HK-2 (cell line): ENCODE results near the gene MT1G.
"Not testable (repeated sequence)": the region's sequence is repeated elsewhere in the genome, so short reads cannot be mapped to it uniquely, and the experiment has no call there.

Experiments
- DNase-seq: peaks from one replicate; pipeline ENCODE4 v3.0.0-alpha.2; 2018; ENCODE audit not compliant: unreplicated experiment

Gene MT1G

GRCh38 chr16:56637814-56638750 is 29.8 kb downstream of the MT1G start, which contains the start of gene MT1A:
MT1A (plus strand) TSS chr16:56638666; CDS start chr16:56638739, 73 bp downstream.
- DNase-seq, result peak; percentile 57

- no peak for DNase-seq
Measured at GRCh38 chr16:56636616-56637413, 31.1 kb downstream of the MT1G start.

GRCh38 chr16:56635441-56635967 is 32.4 kb downstream of the MT1G start:
- DNase-seq, result no peak

DNA sequence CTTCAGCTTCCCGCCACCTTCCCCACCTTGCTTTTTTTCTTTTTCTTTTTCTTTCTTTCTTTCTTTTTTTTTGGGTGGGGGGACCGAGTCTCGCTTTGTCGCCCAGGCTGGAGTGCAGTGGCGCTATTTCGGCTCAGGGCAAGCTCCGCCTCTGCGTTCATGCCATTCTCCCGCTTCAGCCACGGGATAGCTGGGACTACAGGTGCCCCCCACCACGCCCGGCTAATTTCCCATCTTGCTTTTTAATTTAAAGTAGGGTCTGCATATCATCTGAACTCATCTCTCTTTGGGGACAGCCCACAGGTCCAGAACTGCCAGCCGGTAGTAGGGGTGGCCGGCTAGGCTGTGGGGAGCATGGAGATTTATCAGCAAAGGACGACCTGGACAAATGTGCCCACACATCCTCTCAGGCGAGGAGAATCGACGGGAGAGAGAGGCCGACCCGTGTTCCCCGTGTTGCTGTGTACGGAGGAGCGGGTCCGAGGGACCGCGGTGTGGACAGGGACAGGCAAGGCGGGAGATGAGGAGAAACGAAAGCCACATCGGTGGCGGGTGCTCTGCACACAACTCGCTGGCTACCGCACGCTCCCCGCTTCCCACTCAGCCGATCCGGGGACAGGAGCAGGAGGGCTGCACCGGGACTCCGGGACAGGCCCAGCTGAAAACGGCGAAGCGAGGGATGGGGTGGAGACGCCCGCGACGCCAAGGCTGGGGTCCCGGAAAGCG is 33.0 kb downstream of the MT1G start:
- DNase-seq, result no peak

DNA sequence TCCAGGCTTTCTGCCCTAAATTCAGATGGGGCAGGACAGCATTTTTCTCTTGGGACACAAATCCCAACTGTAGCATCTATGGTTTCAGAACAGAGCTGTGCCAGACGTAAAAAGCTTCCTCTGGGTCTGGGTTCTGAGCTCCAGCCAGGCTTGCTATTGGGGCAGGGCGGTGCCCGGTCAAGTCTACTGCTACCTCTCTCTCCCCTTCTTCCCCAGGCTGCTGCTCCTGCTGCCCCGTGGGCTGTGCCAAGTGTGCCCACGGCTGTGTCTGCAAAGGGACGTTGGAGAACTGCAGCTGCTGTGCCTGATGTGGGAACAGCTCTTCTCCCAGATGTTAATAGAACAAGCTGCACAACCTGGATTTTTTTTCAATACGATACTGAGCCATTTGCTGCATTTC is 34.3 kb downstream of the MT1G start:
- DNase-seq, result no peak

DNA sequence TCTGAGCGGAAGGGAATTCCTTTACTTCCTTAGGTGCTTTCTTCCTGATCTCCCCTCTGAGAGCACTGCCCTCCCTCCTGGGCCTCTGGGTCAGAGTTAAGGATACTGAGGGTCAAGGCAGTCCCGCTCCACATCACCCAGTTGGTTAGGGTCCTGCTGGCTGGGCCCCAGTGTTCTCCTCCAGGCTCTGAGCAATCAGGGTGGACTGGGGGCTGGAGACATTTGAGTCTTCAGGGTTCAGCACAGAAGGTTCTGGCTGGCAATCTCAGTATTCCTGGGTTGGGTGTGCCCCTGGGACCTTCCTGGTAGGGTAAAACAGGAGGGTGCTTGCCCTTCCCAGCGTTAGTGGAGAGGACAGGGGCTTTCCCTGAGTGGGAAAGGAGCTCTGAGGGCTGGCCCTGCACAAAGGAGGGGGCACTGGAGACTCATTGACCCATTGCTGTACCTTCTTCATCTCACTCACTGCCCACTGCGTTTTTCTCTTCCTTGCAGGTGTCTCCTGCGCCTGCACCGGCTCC is 35.0 kb downstream of the MT1G start:
- no peak for DNase-seq

GRCh38 chr16:56632156-56632847 is 35.6 kb downstream of the MT1G start, which contains the start of gene MT1M:
MT1M (plus strand) TSS chr16:56632659; CDS start chr16:56632732, 73 bp downstream.
- no peak for DNase-seq

DNA sequence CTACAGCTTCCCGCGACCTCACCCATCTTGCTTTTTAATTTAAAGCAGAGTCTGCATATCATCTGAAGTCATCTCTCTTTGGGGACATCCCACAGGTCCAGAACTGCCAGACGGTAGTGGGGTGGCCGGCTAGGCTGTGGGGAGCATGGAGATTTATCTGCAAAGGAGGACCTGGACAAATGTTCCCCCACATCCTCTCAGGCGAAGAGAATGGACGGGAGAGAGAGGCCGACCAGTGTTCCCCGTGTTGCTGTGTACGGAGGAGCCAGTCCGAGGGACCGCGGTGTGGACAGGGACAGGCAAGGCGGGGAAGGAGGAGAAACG is 36.1 kb downstream of the MT1G start:
- no peak for DNase-seq

DNA sequence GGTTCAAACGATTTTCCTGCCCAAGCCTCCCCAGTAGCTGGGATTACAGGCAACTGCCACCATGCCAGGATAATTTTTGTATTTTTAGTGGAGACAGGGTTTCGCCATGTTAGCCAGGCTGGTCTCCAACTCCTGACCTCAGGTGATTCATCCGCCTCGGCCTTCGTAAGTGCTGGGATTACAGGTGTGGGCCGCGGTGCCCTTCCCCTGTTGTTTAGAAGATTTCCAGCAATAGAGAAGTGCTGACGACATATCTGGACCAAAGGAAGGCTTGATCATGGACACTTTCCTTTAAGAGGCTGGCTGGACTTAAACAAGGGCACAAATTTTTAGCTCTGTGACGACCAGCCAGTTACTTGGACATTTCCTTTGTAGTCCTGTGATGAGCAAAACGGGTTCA is 36.7 kb downstream of the MT1G start:
- DNase-seq, result no peak

DNA sequence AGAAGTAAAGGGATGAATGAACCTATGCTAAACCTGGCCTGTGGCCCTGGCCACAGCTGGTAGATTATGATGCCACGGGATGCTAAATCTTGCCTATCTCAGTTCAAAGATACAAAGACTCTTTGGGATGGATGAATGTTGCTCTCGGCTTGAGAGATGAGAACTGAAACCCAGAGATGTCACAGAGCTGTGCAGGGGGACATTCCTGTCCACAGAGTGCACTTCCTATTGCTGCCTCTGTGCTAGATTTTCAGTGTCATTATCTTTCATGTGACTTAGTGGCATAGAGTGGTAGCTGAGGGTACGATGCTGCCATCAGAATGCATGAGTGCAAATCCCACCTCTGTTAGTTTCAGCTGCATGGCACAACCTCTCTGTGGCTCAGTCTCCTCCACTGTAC is 37.7 kb downstream of the MT1G start:
- DNase-seq, result no peak

DNA sequence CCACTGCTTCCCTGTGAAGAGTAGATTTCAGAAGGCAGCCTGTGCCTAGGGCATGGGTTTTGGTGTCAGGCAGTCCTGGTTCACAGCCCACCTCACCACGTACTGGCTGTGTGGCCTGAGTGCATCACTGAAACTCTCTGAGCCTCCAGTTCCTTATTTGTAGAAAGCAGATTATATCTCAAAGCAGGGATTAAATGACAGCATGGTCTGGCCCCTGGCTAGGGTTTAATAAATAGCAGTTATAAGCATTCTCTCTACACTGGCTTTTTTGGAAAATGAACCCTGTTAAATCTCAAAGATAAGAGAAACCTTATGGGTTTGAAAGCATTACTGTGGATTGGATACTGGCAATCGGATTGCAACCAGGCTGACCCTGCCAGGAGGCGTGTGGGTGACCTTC is 38.3 kb downstream of the MT1G start:
- DNase-seq, result no peak

DNA sequence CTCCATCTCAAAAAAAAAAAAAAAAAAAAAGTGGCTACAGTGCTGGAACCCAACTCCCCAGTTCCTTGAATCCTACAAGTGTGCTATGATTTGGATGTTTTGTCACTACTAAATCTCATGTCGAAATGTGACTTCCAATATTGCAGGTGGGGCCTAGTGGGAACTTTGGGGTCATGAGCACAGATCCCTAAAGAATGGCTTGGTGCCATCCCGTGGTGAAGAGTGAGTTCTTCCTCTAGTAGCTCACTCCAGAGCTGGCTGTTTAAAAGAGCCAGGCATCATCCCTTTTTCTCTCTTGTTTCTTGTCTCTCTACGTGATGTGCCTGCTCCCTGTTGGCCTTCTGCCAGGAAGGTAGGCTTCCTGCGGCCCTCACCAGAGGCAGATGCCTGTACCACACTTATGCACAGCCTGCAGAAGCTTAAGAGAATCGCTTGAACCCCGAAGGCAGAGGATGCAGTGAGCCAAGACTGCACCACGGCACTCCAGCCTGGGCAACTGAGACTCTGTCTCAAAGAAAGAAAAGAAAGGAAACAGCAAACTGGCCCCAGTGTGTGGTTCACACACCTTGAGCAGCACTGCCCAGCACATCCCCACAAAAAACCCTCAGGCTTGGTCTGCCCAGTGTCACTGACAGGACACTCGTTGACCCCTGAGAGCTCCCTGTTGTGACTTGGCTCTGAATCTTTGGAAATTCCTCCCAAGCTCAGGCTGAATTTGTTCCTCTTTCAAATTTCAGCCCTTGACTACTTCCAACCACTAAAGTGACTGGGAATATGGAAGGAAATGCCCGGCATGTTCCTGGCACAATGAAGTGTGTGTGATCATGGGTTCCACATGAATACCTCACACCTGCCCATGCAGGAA is 39.1 kb downstream of the MT1G start:
- no peak for DNase-seq

GRCh38 chr16:56626685-56627084 is 41.2 kb downstream of the MT1G start:
- no peak for DNase-seq

DNA sequence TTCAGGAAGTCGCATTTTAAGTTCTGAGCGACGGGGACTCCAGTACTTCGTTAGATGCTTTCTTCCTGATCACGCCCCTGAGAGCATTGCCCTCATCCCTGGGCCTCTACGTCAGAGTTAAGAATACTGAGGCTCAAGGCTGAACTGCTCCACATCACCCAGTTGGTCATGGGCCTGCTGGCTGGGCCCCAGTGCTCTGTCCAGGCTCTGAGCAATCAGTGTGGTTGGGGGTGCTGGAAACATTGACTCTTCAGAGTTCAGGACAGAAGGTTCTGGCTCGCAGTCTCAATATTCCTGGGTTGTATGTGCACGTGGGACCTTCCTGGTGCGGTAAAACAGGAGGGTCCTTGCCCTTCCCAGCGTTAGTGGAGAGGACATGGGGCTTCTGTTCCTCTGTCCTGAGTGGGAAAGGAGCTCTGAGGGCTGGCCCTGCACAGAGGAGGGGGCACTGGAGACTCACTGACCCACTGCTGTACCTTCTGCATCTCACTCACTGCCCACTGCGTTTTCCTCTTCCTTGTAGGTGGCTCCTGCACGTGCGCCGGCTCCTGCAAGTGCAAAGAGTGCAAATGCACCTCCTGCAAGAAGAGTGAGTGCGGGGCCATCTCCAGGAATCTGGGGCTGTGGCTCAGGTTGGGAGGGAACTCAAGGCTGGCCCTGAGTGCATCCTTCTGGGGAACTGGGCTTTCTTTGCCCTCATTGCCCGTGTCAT is 41.8 kb downstream of the MT1G start:
- DNase-seq, result peak; percentile 41

- DNase-seq, result peak; percentile 79
Measured at GRCh38 chr16:56625140-56625942, 42.5 kb downstream of the MT1G start, which contains the start of gene MT1E. MT1E (plus strand) TSS chr16:56625781; CDS start chr16:56625852, 71 bp downstream.

- DNase-seq, result no peak
Measured at GRCh38 chr16:56623637-56624036, 44.2 kb downstream of the MT1G start.

DNA sequence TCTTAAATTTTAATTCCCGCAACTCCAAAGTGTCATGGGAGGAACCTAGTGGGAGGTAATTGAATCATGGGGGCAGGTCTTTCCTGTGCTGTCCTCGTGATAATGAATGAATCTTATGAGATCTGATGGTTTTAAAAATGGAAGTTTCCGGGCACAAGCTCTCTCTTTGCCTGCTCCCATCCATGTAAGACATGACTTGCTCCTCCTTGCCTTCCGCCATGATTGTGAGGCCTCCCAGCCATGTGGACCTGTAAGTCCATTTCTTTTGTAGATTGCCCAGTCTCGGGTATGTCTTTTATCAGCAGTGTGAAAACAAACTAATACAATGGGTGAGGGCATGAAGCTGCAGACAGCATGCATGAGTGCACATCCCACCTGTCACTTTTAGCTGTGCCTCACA is 44.7 kb downstream of the MT1G start:
- not testable (repeated sequence) for DNase-seq

DNA sequence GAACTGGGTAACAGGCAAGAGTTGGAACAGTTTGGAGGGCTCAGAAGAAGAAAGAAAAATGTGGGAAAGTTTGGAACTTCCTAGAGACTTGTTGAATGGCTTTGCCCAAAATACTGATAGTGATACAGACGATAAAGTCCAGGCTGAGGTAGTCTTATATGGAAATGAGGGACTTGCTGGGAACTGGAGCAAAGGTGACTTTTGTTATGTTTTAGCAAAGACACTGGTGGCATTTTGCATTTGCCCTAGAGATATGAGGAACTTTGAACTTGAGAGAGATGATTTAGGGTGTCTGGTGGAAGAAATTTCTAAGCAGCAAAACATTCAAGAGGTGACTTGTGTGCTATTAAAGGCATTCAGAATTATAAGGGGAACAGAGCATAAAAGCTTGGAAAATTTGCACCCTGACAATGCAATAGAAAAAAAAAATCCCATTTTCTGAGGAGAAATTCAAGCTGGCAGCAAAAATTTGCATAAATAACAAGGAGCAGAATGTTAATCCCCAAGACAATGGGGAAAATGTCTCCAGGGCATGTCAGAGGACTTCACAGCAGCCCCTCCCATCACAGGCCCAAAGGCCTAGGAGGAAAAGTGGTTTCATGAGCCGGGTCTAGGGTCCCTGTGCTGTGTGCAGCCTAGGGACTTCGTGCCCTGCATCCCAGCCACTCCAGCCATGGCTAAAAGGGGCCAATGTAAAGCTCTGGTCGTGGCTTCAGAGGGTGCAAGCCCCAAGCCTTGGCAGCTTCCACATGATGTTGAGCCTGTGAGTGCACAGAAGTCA is 46.0 kb downstream of the MT1G start:
- DNase-seq, result not testable (repeated sequence)
